Kasumi-1 (cell line): ENCODE results near the gene SORL1-AS1.

Experiments
- DNase-seq, 2 experiments: peaks; one replicate each; lab custom pipeline; 2025; lab: John Stamatoyannopoulos, UW

SORL1-AS1 gene

GRCh38 chr11:121391914-121392313 is 60.9 kb downstream of the SORL1-AS1 start:
- DNase-seq, result no peak

DNA sequence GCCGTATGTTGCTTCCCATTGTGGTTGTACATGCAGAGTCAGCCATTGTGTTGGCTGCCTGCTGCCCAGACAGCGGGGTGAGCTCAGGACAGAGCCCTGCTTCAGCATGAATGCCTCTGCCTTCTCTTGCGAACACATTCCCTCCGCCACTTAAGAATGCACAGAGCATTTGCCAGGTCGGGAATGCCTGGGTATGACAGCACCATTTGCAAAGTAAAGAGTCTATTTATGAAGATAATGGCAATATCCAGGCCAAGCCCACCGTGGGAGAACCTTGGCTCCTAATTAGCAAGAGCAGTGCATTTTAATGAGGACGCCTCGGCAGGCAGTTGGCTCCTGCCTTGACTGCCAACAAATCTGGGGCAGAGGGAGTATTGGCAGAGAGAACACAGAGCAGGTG is 63.1 kb downstream of the SORL1-AS1 start:
- no peak for DNase-seq
